ACC112 (cell line): ENCODE measurements around the gene CHD9.

Experiments used
- H2AFZ ChIP-seq: fragments of 200-600 bp; sonication (generic); one replicate; pipeline ENCODE4 v1.6.0; 2017; ENCODE audit warnings: antibody characterized with exemption, low read length; ENCODE audit not compliant: unreplicated experiment
- H3K27ac ChIP-seq: fragments of 200-600 bp; sonication (generic); 2 replicates; pipeline ENCODE4 v1.5.1; 2014; ENCODE audit warnings: low read depth, mild to moderate bottlenecking, antibody characterized with exemption, low read length, moderate library complexity
- H3K27me3 ChIP-seq: fragments of 200-600 bp; sonication (generic); 2 replicates; pipeline ENCODE4 v1.6.1; 2014; ENCODE audit warnings: mild to moderate bottlenecking, antibody characterized with exemption, low read length, moderate library complexity, mixed read lengths; ENCODE audit not compliant: insufficient read depth
- H3K36me3 ChIP-seq: fragments of 200-600 bp; sonication (generic); 2 replicates; pipeline ENCODE4 v1.6.1; 2016; ENCODE audit warnings: mild to moderate bottlenecking, antibody characterized with exemption, low read length, moderate library complexity, mixed read lengths; ENCODE audit not compliant: insufficient read depth
- H3K4me1 ChIP-seq: fragments of 200-600 bp; sonication (generic); one replicate; pipeline ENCODE4 v1.6.1; 2016; ENCODE audit warnings: low read length, mixed read lengths; ENCODE audit not compliant: insufficient read depth, unreplicated experiment, control insufficient read depth
- H3K4me3 ChIP-seq: fragments of 200-600 bp; sonication (generic); 2 replicates; pipeline ENCODE4 v1.5.1; 2014; ENCODE audit warnings: mild to moderate bottlenecking, low read depth, low read length
- H3K79me2 ChIP-seq: fragments of 200-600 bp; sonication (generic); one replicate; pipeline ENCODE4 v1.6.0; 2016; ENCODE audit warnings: low read length; ENCODE audit not compliant: control insufficient read depth, unreplicated experiment, insufficient read depth

CHD9 gene

DNA sequence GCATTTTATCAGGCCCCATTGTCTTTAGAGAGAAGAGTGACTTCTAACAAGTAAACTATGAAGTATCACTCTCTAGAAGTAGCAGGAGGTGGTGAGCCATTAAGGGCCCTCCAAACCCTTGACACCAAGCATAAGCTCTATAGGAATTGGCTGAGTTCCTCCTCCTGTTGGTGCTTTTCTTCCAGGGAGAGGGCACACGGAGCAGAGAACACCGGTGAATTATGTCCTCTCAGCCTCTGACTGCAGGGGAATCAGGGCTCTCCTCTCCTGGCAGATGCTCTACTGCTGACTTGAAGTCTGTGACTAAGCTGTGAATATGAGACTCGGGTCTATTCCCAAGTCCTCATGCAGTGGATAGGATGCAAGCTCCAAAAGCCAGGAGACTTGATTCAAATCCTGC, 32.3 kb downstream of the CHD9 start:
- Histone ChIP-seq H2AFZ (no peak overlapping the region), H3K27ac (no peak overlapping the region), H3K4me3 (no peak overlapping the region), H3K4me1 (peaks cover 45% of the 10 kb centered on the region), H3K79me2 (peaks cover 12% of the 10 kb centered on the region), H3K27me3 (no peaks in the 10 kb centered on the region), H3K36me3 (no peaks in the 10 kb centered on the region)

DNA sequence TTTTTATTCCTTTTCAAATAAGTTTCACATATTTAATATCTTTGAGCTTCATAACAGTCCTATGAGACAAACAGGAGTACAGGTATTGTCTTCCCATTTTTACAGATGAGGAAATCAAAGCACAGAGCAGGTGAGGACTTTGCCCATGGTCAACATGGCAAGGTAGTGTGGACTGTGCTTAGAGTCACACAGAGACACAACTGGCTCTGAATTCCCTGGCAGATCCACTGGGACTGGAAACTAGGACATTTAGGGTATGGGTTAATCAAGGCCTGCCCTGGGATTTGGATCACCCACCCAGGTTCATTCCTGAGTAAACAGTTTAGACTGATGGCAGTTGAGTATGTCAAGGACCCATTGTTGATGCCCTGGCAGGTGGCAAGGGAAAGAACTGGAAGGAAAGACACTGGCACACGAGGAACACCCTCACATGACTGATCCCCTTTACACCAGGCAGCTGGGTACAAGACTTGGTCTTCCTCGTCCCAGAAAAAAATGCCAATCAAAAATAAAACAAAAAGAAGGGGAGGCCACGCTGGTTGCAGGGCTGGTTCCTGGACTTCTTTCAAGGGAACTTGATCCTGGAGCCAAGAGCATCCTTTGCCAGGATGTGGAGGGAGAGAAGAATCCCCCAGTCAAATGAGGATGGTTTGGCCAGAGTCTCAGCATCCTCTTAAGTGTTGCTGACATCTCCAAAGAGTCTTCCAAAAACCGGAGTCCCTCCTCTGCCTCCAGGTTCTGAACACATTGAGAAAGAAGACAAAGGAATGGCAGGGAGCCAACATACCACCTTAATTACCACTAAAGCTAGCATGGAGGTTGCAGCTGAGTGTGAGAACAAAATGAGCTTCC, 34.9 kb downstream of the CHD9 start:
- H3K36me3 ChIP-seq, result no peaks in the 10 kb centered on the region
- H3K4me1 ChIP-seq, result peaks cover 41% of the 10 kb centered on the region
- peak overlapping the region; percentile 92 for H3K27ac ChIP-seq
- H3K27me3 ChIP-seq, result no peaks in the 10 kb centered on the region
- peak overlapping the region; percentile 55 for H2AFZ ChIP-seq
- H3K79me2 ChIP-seq, result peaks cover 17% of the 10 kb centered on the region
- peak overlapping the region; percentile 56; the same call in 1 of the 2 replicates for H3K4me3 ChIP-seq

DNA sequence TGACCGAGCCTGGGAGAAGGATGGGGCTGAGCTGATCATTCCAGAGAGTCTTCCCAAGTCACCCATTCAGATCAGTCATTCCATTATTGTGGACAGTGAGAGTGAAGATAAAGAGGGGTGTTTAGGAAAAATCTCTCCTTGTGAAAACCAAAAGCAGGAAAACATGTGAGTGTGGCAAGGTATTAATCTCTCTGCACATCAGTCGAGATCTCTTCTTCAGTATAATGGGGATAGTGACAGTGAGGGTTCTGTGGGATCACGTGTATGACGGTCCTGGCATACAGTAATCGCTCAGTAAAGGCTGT, 35.4 kb downstream of the CHD9 start:
- H3K79me2 ChIP-seq, result peaks cover 17% of the 10 kb centered on the region
- no peaks in the 10 kb centered on the region for H3K27me3 ChIP-seq
- peak overlapping the region; percentile 92 for H3K27ac ChIP-seq
- peaks cover 44% of the 10 kb centered on the region for H3K4me1 ChIP-seq
- H3K36me3 ChIP-seq, result no peaks in the 10 kb centered on the region
- H3K4me3 ChIP-seq, result peak overlapping the region; percentile 56
- H2AFZ ChIP-seq, result peak overlapping the region; percentile 55

- H3K36me3 ChIP-seq, result no peaks in the 10 kb centered on the region
- peak overlapping the region; percentile 57 for H3K4me3 ChIP-seq
- H3K27ac ChIP-seq, result peak overlapping the region; percentile 92
- H3K27me3 ChIP-seq, result no peaks in the 10 kb centered on the region
- H2AFZ ChIP-seq, result peak overlapping the region; percentile 55
- H3K4me1 ChIP-seq, result peaks cover 44% of the 10 kb centered on the region
- H3K79me2 ChIP-seq, result peaks cover 20% of the 10 kb centered on the region
These were observed 36.0 kb downstream of the CHD9 start for GRCh38 chr16:53090591-53091411.

GRCh38 chr16:53091466-53092211, 36.8 kb downstream of the CHD9 start:
- H3K4me3 ChIP-seq, result peak overlapping the region; percentile 57

DNA sequence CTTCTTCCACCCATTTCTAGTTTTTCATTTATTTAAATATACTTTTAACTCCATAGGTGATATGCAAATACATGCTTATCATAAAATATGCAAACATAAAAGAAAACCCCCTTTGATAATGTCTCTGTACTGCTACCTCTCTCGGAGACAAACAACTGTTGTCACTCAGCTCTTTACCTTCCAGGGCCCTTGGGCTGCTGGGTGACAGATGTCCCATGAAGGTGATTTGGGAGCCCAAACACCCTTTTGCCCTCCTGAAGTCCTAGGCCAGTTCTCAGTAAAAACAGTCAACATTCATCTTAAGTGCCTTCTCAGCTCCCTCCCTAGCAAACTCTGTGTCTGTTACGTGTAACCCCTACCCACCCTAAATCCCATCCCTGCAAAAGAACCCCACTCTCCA, 37.5 kb downstream of the CHD9 start:
- no peak overlapping the region for H2AFZ ChIP-seq
- H3K36me3 ChIP-seq, result no peaks in the 10 kb centered on the region
- peaks cover 40% of the 10 kb centered on the region for H3K4me1 ChIP-seq
- H3K4me3 ChIP-seq, result 0 out of 2 replicates have a peak overlapping the region, but pooled peaks have one; percentile 57
- peak overlapping the region; percentile 92 for H3K27ac ChIP-seq
- no peaks in the 10 kb centered on the region for H3K27me3 ChIP-seq
- H3K79me2 ChIP-seq, result peaks cover 34% of the 10 kb centered on the region

More at GRCh38 chr16:53091466-53092211, 36.8 kb downstream of the CHD9 start:
- peaks cover 28% of the 10 kb centered on the region for H3K79me2 ChIP-seq
- no peak overlapping the region for H2AFZ ChIP-seq
- H3K27ac ChIP-seq, result peak overlapping the region; percentile 92
- H3K4me1 ChIP-seq, result peaks cover 44% of the 10 kb centered on the region
- H3K27me3 ChIP-seq, result no peaks in the 10 kb centered on the region
- H3K36me3 ChIP-seq, result no peaks in the 10 kb centered on the region

DNA sequence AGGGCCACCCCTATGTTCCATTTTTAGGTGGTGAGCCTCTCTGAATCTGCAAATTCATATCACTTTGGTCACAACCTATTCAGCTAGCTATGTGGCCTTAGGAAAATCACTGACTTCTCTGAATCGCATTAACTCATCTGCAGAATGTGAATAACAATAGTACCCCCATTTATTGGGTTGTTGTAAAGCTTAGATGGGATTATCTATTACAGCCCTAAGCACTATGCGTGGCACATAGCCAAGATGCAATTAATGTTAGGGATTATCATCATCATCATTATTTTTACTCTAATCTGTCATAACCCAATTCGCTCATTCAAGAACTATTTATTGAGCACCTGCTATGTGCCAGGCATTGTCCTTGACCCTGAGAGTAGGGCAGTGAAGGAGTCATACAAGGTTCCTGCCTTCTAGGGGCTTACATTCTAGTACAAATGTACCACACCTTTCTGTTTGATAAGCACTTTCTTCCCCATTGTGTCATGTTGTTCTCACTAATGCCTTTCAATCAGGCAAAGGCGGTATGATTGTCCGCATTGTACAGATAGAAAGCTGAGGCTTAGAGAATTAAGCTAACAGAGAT, 38.5 kb downstream of the CHD9 start:
- peaks cover 36% of the 10 kb centered on the region for H3K79me2 ChIP-seq
- no peak overlapping the region for H3K27ac ChIP-seq
- no peak overlapping the region for H2AFZ ChIP-seq
- H3K36me3 ChIP-seq, result no peaks in the 10 kb centered on the region
- peaks cover 42% of the 10 kb centered on the region for H3K4me1 ChIP-seq
- H3K4me3 ChIP-seq, result no peak overlapping the region
- no peaks in the 10 kb centered on the region for H3K27me3 ChIP-seq

GRCh38 chr16:53094013-53094630, 39.3 kb downstream of the CHD9 start:
- H2AFZ ChIP-seq, result no peak overlapping the region
- H3K4me3 ChIP-seq, result no peak overlapping the region
- H3K36me3 ChIP-seq, result no peaks in the 10 kb centered on the region
- H3K27me3 ChIP-seq, result no peaks in the 10 kb centered on the region
- H3K27ac ChIP-seq, result no peak overlapping the region
- H3K79me2 ChIP-seq, result peaks cover 36% of the 10 kb centered on the region
- peaks cover 43% of the 10 kb centered on the region for H3K4me1 ChIP-seq

GRCh38 chr16:53097190-53097589, 42.4 kb downstream of the CHD9 start:
- Histone ChIP-seq H3K79me2 (peaks cover 46% of the 10 kb centered on the region), H3K4me3 (no peak overlapping the region), H2AFZ (no peak overlapping the region), H3K27ac (peak overlapping the region; percentile 96), H3K27me3 (no peaks in the 10 kb centered on the region), H3K36me3 (no peaks in the 10 kb centered on the region), H3K4me1 (peaks cover 38% of the 10 kb centered on the region)
